Gastrocnemius medialis (tissue), 4 donors: ENCODE data around the gene ITPA.

Source experiments
- CTCF ChIP-seq, 5 experiments: fragments of 450-650 bp in 3 of 5; fragments of 200-600 bp in 2 of 5; sonication (generic) in 2 of 5; IDR thresholded peaks in 4 of 5; conservative IDR thresholded peaks in 1 of 5; 1 replicate in 4 of 5; 2 replicates in 1 of 5; pipeline ENCODE4 v1.5.1; 2016 to 2019; ENCODE audit warnings: antibody characterized with exemption in 5 of 5, mild to moderate bottlenecking in 3 of 5, moderate library complexity in 3 of 5
- POLR2A ChIP-seq, 2 donors: fragments of 450-650 bp; IDR thresholded peaks; one replicate each; pipeline ENCODE4 v1.6.1; 2017; ENCODE audit warnings: antibody characterized with exemption in 2 of 2, mild to moderate bottlenecking in 2 of 2, moderate library complexity in 2 of 2

GRCh38 chr20:3190681-3191111 lies 18.6 kb upstream of the ITPA start:
- TF ChIP-seq CTCF (IDR thresholded peaks at IDR 0.05 in 4 of 5, conservative IDR thresholded peaks at IDR 0.05 in 1 of 5) (no peak), POLR2A (IDR thresholded peaks at IDR 0.05) (no peak)
